Keratinocyte (primary cell): Measurements from ENCODE around the gene AHNAK.

Experiments used
- CTCF ChIP-seq, 3 experiments: IDR thresholded peaks in 1 of 3; conservative IDR thresholded peaks in 1 of 3; optimal IDR thresholded peaks in 1 of 3; 2 replicates in 2 of 3; 3 replicates in 1 of 3; pipeline versions ENCODE3 to v1.5.1; 2011; ENCODE audit warnings: low read length in 3 of 3, mild to moderate bottlenecking in 3 of 3, moderate library complexity in 2 of 3, control low read depth in 1 of 3, inconsistent platforms in 1 of 3; ENCODE audit not compliant: insufficient read depth in 2 of 3; ENCODE audit errors: extremely low read depth in 1 of 3
- EZH2 ChIP-seq: IDR thresholded peaks from one replicate; pipeline ENCODE4 v1.6.1; 2012; ENCODE audit warnings: inconsistent platforms, mild to moderate bottlenecking, low read length, moderate library complexity

- TF ChIP-seq CTCF (optimal IDR thresholded peaks at IDR 0.05 in 1 of 3, IDR thresholded peaks at IDR 0.05 in 1 of 3, conservative IDR thresholded peaks at IDR 0.05 in 1 of 3; ENCODE audit: extremely low read depth in 1 of 3, insufficient read depth in 2 of 3, low read length in 3 of 3) = peak in 2 of 3 experiments; percentile 90 to 99
- TF ChIP-seq EZH2 = no peak
Measured at GRCh38 chr11:62542750-62543567, 3.6 kb downstream of the AHNAK start.
